Glutamatergic neuron (in vitro differentiated cells): Measurements from ENCODE around the gene MORN5. TPM values are rescaled to one million over a fixed set of nuclear protein-coding genes. Genes with fewer than 3 reads are reported as not detected.

Experiments
- DNase-seq: peaks from one replicate; pipeline ENCODE4 v3.0.0; 2022
- H3K27ac Mint-ChIP-seq: one replicate; pipeline ENCODE4 v1.8.0; 2020; ENCODE audit warnings: mild to moderate bottlenecking, mixed read lengths, inconsistent platforms; ENCODE audit not compliant: unreplicated experiment
- H3K27me3 Mint-ChIP-seq: one replicate; pipeline ENCODE4 v1.8.0; 2020; ENCODE audit warnings: mild to moderate bottlenecking, moderate library complexity, mixed read lengths, inconsistent platforms; ENCODE audit not compliant: unreplicated experiment
- H3K36me3 Mint-ChIP-seq: one replicate; pipeline ENCODE4 v1.8.0; 2020; ENCODE audit warnings: mild to moderate bottlenecking, mixed read lengths, inconsistent platforms; ENCODE audit not compliant: unreplicated experiment
- H3K4me1 Mint-ChIP-seq: one replicate; pipeline ENCODE4 v1.8.0; 2020; ENCODE audit warnings: mild to moderate bottlenecking, low read depth, mixed read lengths, inconsistent platforms; ENCODE audit not compliant: unreplicated experiment
- H3K4me3 Mint-ChIP-seq: one replicate; pipeline ENCODE4 v1.8.0; 2020; ENCODE audit warnings: mild to moderate bottlenecking, mixed read lengths, inconsistent platforms; ENCODE audit not compliant: unreplicated experiment
- H3K9me3 Mint-ChIP-seq: one replicate; pipeline ENCODE4 v1.8.0; 2020; ENCODE audit warnings: mild to moderate bottlenecking, moderate library complexity, mixed read lengths, inconsistent platforms; ENCODE audit not compliant: unreplicated experiment
- CTCF ChIP-seq: fragments of 200-600 bp; sonication (generic); IDR thresholded peaks from one replicate; pipeline ENCODE4 v1.5.0; 2021; ENCODE audit not compliant: partially characterized antibody, unreplicated experiment
- total RNA-seq: library from RNA; stranded (reverse); fragmentation: NEBNext Ultra II Directional; extraction: Animal tissue kit (Norgen Biotek cat#: 25700); gene quantifications from one replicate; pipeline ENCODE4 v1.2.1, GENCODE V29; 2021; ENCODE audit not compliant: unreplicated experiment

The MORN5 gene
- total RNA-seq, 1 donor from 2014 or later, result not detected

DNA sequence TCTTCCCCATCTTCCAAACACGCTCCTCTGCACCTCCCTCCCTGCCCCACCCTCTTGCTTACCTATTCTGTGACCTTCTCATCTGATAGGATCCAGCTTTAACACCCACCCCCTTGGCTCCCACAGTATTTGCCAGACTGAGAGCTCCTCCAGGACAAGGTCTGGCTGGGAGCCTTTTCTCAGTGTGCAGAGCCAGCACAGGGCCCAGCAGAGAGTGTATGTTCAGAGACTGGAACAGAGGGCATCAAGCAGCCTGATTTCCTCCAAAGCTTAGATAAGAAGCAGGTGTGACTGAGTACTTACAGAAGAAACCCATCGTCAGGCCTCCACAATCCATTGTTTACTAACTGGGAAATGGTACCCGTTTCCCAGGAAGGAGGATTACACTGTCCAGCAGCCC lies 42.4 kb downstream of the MORN5 start:
- Mint-ChIP-seq H3K4me1 (peaks cover 8% of the 10 kb centered on the region), H3K27me3 (peaks cover 2% of the 10 kb centered on the region), H3K9me3 (no peaks in the 10 kb centered on the region), H3K4me3 (no peak overlapping the region), H3K27ac (no peak overlapping the region), H3K36me3 (no peaks in the 10 kb centered on the region)
- DNase-seq, result no peak
- TF ChIP-seq CTCF, result no peak

DNA sequence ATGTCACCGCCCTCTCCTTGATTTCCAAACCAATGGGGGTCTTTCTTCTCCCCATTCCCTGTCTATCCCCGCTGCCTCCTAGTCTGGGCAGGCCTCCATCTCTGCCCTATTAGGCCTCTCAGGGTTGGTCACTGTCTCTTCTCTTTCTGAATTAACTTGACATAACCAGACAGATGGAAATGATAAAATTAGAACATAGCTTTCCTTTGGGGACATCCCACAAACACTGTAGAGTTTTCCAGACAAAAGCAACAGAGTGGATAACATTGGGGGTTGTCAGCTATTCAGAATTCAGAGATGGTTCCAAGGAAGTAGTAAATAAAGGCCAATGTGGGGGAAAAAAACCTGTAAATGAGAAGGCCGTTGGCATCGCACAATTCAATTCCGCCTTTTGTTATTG lies 44.3 kb downstream of the MORN5 start:
- no peak for TF ChIP-seq CTCF
- H3K9me3 Mint-ChIP-seq, result no peaks in the 10 kb centered on the region
- no peak overlapping the region for H3K4me3 Mint-ChIP-seq
- H3K36me3 Mint-ChIP-seq, result no peaks in the 10 kb centered on the region
- no peaks in the 10 kb centered on the region for H3K4me1 Mint-ChIP-seq
- DNase-seq, result no peak
- no peak overlapping the region for H3K27ac Mint-ChIP-seq
- peaks cover 5% of the 10 kb centered on the region for H3K27me3 Mint-ChIP-seq

DNA sequence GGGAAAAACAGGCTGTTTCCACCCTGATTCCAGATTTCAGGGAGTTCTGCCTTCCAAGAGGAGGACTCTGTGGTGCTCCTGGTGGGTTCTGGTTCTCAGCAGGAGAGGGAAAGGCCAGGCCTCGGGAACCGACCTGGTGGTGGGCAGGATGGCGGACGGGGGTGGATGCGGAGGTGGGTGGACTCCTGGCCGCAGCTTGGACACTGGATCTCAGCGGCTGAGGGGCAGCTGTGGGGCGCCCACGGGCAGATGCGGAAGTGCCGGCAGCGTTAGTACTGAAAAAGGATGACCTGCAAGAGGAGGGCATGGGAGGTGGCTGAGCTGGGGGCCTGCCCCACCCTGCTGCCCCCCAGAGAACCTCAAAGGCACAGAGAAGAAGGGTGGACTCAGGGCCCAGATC lies 44.8 kb downstream of the MORN5 start:
- Mint-ChIP-seq H3K27me3 (peaks cover 5% of the 10 kb centered on the region), H3K36me3 (no peaks in the 10 kb centered on the region)

GRCh38 chr9:122205176-122205575 lies 45.5 kb downstream of the MORN5 start:
- Mint-ChIP-seq H3K27ac (no peak overlapping the region), H3K4me3 (no peak overlapping the region), H3K36me3 (no peaks in the 10 kb centered on the region), H3K27me3 (peaks cover 5% of the 10 kb centered on the region), H3K4me1 (no peaks in the 10 kb centered on the region), H3K9me3 (no peaks in the 10 kb centered on the region)
- DNase-seq, result no peak
- no peak for TF ChIP-seq CTCF

More for the DNA sequence above, 44.8 kb downstream of the MORN5 start:
- no peaks in the 10 kb centered on the region for H3K9me3 Mint-ChIP-seq
- no peak for TF ChIP-seq CTCF
- H3K27ac Mint-ChIP-seq, result no peak overlapping the region
- H3K4me3 Mint-ChIP-seq, result no peak overlapping the region
- DNase-seq, result no peak
- no peaks in the 10 kb centered on the region for H3K4me1 Mint-ChIP-seq

- Mint-ChIP-seq H3K27ac (no peak overlapping the region), H3K27me3 (peaks cover 5% of the 10 kb centered on the region), H3K36me3 (no peaks in the 10 kb centered on the region), H3K4me1 (no peaks in the 10 kb centered on the region), H3K9me3 (peaks cover 2% of the 10 kb centered on the region), H3K4me3 (no peak overlapping the region)
- no peak for TF ChIP-seq CTCF
- DNase-seq, result no peak
These were observed 46.7 kb downstream of the MORN5 start for GRCh38 chr9:122206118-122207046.
